Measurements from ENCODE around the gene NPAS3. TPM values are rescaled to one million over a fixed set of nuclear protein-coding genes. Genes with fewer than 3 reads are reported as not detected.

The NPAS3 gene
- total RNA-seq, result 1.2 TPM
- polyA plus RNA-seq, result 1.0 TPM
- long read RNA-seq, donor 1, result 0 reads
- long read RNA-seq, donor 2, result 0 reads
- long read RNA-seq, donor 3, result 0 reads
- long read RNA-seq, donor 4, result 0 reads
- long read RNA-seq, donor 5, result 0 reads
- long read RNA-seq, donor 6, result 0 reads
- long read RNA-seq, donor 7, result 0 reads
- long read RNA-seq, donor 8, result 0 reads
- long read RNA-seq, donor 9, result 0 reads
- long read RNA-seq, donor 10, result 0 reads

DNA sequence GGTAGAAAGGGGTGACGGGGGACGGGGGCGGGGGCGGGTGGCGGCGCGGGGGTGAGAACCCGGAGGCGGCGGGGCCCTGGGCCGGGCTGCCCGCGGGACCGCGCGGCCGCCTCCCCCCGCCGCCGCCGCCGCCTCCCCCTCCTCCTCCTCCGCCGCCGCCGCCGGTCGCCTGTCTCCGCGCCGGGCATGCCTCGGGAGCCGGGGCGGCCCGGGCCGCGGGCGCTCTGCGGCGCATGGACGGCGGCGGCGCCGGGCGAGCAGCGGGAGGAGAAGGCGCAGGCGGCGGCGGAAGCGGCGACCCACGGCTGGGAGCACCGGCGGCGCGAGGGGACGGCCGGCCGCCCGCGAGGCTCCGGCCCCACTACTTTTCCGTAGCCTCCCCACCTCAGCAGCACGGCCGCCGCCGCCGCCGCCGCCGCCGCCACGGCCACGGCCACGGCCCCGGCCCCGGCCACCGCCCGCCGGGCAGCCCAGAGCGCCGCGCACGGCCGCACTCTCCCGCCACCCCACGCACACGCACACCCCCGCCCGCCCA, at the start of gene NPAS3:
NPAS3 (plus strand) TSS at position 161 of the 535 bp plus-strand sequence.
- peaks cover 0 to 14% of the 10 kb centered on the region in 2 donors for H3K4me1 ChIP-seq (ENCODE audit: control insufficient read depth in 2 of 2, insufficient read depth in 2 of 2, low read length in 2 of 2)
- no peak within 1 kb of the TSS for H3K27ac ChIP-seq (ENCODE audit: low read depth in 1 of 2, low read length in 1 of 2)
- peaks cover 54 to 70% of the 10 kb centered on the region in 2 donors for H3K27me3 ChIP-seq (ENCODE audit: control insufficient read depth in 2 of 2, insufficient read depth in 1 of 2, low read length in 1 of 2)
- no peaks in the 10 kb centered on the region for H3K36me3 ChIP-seq (ENCODE audit: control insufficient read depth in 2 of 2, insufficient read depth in 2 of 2, low read length in 1 of 2)
- H3K4me3 ChIP-seq (ENCODE audit: low read length in 2 of 2), result peak within 1 kb of the TSS; percentile 13 to 46
- no peaks in the 10 kb centered on the region for H3K9me3 ChIP-seq (ENCODE audit: control insufficient read depth in 2 of 2, insufficient read depth in 1 of 2, low read length in 1 of 2)
- under 1% methylated on average over 85 of the region's 92 CpGs for WGBS
- DNase-seq (ENCODE audit: low read depth in 6 of 9, low spot score in 9 of 9), result no peak

DNA sequence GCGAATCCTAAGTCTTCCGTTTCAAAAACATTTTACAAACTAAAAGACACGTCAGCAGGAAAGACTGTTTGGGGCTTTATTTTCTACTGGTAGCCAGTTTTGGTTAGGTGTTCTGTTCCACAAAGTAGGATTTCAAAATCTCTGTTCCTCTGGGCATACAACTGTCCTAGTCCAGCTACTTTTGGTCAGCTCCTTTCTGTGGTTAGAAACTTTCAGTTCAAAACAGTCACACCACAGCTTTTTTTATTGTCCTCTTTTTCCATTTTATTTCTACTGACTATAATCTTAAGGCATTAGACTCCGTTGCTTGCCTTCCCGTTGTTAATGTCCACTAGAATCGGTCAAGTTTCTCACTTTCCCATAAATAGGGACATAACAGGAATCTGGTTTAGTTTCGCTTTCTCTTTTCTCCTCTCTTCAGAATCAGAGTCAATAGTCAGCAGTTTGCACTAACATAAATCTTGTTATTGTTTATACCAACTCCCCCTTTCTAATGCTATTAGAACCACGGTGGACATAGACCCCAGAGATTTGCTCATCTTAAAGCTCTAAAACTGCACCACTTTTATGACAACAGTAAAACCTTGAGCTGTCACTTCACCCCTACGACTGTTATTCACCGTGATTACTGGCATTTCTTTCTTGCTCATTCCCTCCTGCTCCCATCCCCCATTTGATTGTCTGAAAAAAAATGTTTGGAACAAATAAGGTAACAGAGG, 41.5 kb upstream of the NPAS3 start:
- H3K27me3 ChIP-seq (ENCODE audit: control insufficient read depth in 2 of 2, insufficient read depth in 1 of 2, low read length in 1 of 2), result no peaks in the 10 kb centered on the region
- H3K4me1 ChIP-seq (ENCODE audit: control insufficient read depth in 2 of 2, insufficient read depth in 2 of 2, low read length in 2 of 2), result no peaks in the 10 kb centered on the region
- H3K9me3 ChIP-seq (ENCODE audit: control insufficient read depth in 2 of 2, insufficient read depth in 1 of 2, low read length in 1 of 2), result no peaks in the 10 kb centered on the region
- H3K36me3 ChIP-seq (ENCODE audit: control insufficient read depth in 2 of 2, insufficient read depth in 2 of 2, low read length in 1 of 2), result no peaks in the 10 kb centered on the region
- 42% methylated on average over 10 of the region's 10 CpGs for WGBS
- H3K27ac ChIP-seq (ENCODE audit: low read depth in 1 of 2, low read length in 1 of 2), result no peak overlapping the region
- no peak for DNase-seq (ENCODE audit: low read depth in 6 of 9, low spot score in 9 of 9)
- peak overlapping the region in 1 of 2 donors; percentile 22 for H3K4me3 ChIP-seq (ENCODE audit: low read length in 2 of 2)

DNA sequence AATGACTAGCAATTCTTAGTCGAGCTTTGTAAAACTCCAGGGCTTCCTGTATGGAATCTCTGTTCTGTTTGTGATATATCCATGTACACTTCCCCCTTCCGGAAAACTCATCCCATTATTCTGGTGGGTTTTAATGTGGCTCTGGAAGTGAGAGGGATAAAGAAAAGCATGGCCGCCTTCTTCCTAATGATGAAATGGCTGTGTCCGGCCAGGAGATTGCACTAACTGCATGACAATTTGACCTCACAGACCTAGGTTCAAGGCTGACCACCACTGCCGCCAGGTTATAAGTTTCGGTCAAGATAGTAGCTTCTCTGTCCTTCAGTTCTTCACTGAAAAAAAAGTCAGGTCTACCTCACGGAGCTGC, 41.0 kb upstream of the NPAS3 start:
- Histone ChIP-seq H3K4me3 (ENCODE audit: low read length in 2 of 2) (no peak overlapping the region), H3K4me1 (ENCODE audit: control insufficient read depth in 2 of 2, insufficient read depth in 2 of 2, low read length in 2 of 2) (no peaks in the 10 kb centered on the region), H3K27ac (ENCODE audit: low read depth in 1 of 2, low read length in 1 of 2) (no peak overlapping the region), H3K9me3 (ENCODE audit: control insufficient read depth in 2 of 2, insufficient read depth in 1 of 2, low read length in 1 of 2) (no peaks in the 10 kb centered on the region), H3K27me3 (ENCODE audit: control insufficient read depth in 2 of 2, insufficient read depth in 1 of 2, low read length in 1 of 2) (no peaks in the 10 kb centered on the region), H3K36me3 (ENCODE audit: control insufficient read depth in 2 of 2, insufficient read depth in 2 of 2, low read length in 1 of 2) (no peaks in the 10 kb centered on the region)
- DNase-seq (ENCODE audit: low read depth in 6 of 9, low spot score in 9 of 9), result no peak
- 89% methylated on average over 7 of the region's 7 CpGs for WGBS

DNA sequence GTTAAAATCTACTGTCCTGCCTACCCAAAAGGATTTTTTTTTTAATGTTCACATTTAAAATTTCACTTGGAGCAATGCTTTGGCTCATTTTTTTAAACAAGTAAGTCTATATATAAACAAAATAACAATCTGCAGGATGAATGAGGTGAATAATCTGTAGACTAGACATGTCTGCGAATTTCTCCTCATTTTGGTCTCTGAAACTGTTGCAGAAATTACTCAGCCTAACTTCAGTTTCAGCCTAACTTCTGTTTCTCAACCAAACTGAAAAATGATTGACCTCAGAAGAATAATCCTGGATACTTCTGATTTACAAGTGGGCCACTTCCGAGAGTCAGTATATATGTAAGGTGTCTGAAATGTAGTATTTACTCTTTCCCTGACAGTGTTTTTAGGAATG, 39.8 kb upstream of the NPAS3 start:
- Histone ChIP-seq H3K4me3 (ENCODE audit: low read length in 2 of 2) (no peak overlapping the region), H3K27ac (ENCODE audit: low read depth in 1 of 2, low read length in 1 of 2) (no peak overlapping the region), H3K36me3 (ENCODE audit: control insufficient read depth in 2 of 2, insufficient read depth in 2 of 2, low read length in 1 of 2) (no peaks in the 10 kb centered on the region), H3K4me1 (ENCODE audit: control insufficient read depth in 2 of 2, insufficient read depth in 2 of 2, low read length in 2 of 2) (no peaks in the 10 kb centered on the region), H3K27me3 (ENCODE audit: control insufficient read depth in 2 of 2, insufficient read depth in 1 of 2, low read length in 1 of 2) (no peaks in the 10 kb centered on the region), H3K9me3 (ENCODE audit: control insufficient read depth in 2 of 2, insufficient read depth in 1 of 2, low read length in 1 of 2) (no peaks in the 10 kb centered on the region)
- 93% methylated on average over 2 of the region's 2 CpGs for WGBS
- no peak for DNase-seq (ENCODE audit: low read depth in 6 of 9, low spot score in 9 of 9)

DNA sequence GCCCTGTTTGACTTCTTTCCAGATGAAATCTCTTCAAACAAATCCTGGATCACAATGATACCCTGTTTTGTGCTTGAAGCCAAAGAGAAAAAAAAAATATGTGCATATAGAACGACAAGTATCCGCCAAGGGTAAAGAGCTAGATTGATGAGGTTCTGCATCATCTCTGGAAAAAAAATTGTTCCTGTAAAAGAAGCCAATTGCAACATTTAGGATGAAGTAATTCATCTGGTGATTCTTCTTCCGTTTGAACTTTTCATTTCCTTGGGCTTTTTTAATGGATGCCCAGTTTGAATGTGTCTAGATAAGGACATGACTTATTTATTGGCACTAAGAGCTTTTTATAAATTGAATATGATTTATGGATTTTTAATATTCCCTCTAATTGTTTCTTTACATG, 38.1 kb upstream of the NPAS3 start:
- Histone ChIP-seq H3K4me3 (ENCODE audit: low read length in 2 of 2) (no peak overlapping the region), H3K4me1 (ENCODE audit: control insufficient read depth in 2 of 2, insufficient read depth in 2 of 2, low read length in 2 of 2) (no peaks in the 10 kb centered on the region), H3K27ac (ENCODE audit: low read depth in 1 of 2, low read length in 1 of 2) (no peak overlapping the region), H3K27me3 (ENCODE audit: control insufficient read depth in 2 of 2, insufficient read depth in 1 of 2, low read length in 1 of 2) (no peaks in the 10 kb centered on the region), H3K36me3 (ENCODE audit: control insufficient read depth in 2 of 2, insufficient read depth in 2 of 2, low read length in 1 of 2) (no peaks in the 10 kb centered on the region), H3K9me3 (ENCODE audit: control insufficient read depth in 2 of 2, insufficient read depth in 1 of 2, low read length in 1 of 2) (no peaks in the 10 kb centered on the region)
- no peak for DNase-seq (ENCODE audit: low read depth in 6 of 9, low spot score in 9 of 9)
- 91% methylated on average over 3 of the region's 3 CpGs for WGBS

DNA sequence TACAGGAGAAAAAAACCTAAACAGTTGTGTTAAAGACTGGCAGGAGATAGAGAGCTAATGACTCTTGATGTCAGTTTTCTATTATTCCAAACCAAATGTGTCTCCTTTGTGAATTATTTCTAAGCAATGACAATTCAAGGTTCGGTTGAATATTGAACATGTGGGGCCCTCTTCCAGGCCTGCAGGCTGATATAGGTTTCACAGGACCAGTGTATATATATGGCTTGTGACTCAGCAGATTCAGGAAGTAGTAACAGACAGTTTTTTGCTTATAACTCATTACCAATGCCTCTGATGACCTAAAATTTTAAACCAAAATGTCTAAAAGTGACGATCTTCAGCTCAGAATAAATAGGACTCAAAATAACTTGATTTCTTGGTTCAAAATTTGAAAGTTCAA, 33.7 kb upstream of the NPAS3 start:
- no peaks in the 10 kb centered on the region for H3K4me1 ChIP-seq (ENCODE audit: control insufficient read depth in 2 of 2, insufficient read depth in 2 of 2, low read length in 2 of 2)
- H3K27ac ChIP-seq (ENCODE audit: low read depth in 1 of 2, low read length in 1 of 2), result no peak overlapping the region
- DNase-seq (ENCODE audit: low read depth in 6 of 9, low spot score in 9 of 9), result no peak
- no peaks in the 10 kb centered on the region for H3K9me3 ChIP-seq (ENCODE audit: control insufficient read depth in 2 of 2, insufficient read depth in 1 of 2, low read length in 1 of 2)
- no peak overlapping the region for H3K4me3 ChIP-seq (ENCODE audit: low read length in 2 of 2)
- no peaks in the 10 kb centered on the region for H3K36me3 ChIP-seq (ENCODE audit: control insufficient read depth in 2 of 2, insufficient read depth in 2 of 2, low read length in 1 of 2)
- WGBS, result 94% methylated on average over 2 of the region's 2 CpGs
- no peaks in the 10 kb centered on the region for H3K27me3 ChIP-seq (ENCODE audit: control insufficient read depth in 2 of 2, insufficient read depth in 1 of 2, low read length in 1 of 2)

DNA sequence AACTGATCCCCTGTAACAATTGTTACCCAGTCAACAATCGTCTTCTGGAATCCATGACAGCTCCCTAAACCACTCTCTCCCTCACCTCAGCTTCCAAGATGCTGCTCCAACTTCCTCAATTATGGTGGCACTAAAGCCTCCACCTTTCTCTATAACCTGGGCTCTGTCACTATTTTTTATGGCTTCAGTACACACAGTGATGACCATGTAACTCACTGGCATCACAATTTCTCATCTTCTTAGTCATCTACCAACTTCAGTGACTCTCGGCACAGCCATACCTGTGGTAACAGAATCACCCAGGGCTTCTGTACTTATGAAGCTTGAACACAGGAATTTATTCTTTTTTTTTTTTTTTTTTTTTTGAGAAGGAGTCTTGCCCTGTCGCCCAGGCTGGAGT, 32.0 kb upstream of the NPAS3 start:
- H3K4me1 ChIP-seq (ENCODE audit: control insufficient read depth in 2 of 2, insufficient read depth in 2 of 2, low read length in 2 of 2), result no peaks in the 10 kb centered on the region
- DNase-seq (ENCODE audit: low read depth in 6 of 9, low spot score in 9 of 9), result no peak
- no peaks in the 10 kb centered on the region for H3K9me3 ChIP-seq (ENCODE audit: control insufficient read depth in 2 of 2, insufficient read depth in 1 of 2, low read length in 1 of 2)
- no peaks in the 10 kb centered on the region for H3K27me3 ChIP-seq (ENCODE audit: control insufficient read depth in 2 of 2, insufficient read depth in 1 of 2, low read length in 1 of 2)
- H3K36me3 ChIP-seq (ENCODE audit: control insufficient read depth in 2 of 2, insufficient read depth in 2 of 2, low read length in 1 of 2), result no peaks in the 10 kb centered on the region
- H3K27ac ChIP-seq (ENCODE audit: low read depth in 1 of 2, low read length in 1 of 2), result no peak overlapping the region
- WGBS, result 95% methylated on average over 3 of the region's 3 CpGs
- no peak overlapping the region for H3K4me3 ChIP-seq (ENCODE audit: low read length in 2 of 2)

DNA sequence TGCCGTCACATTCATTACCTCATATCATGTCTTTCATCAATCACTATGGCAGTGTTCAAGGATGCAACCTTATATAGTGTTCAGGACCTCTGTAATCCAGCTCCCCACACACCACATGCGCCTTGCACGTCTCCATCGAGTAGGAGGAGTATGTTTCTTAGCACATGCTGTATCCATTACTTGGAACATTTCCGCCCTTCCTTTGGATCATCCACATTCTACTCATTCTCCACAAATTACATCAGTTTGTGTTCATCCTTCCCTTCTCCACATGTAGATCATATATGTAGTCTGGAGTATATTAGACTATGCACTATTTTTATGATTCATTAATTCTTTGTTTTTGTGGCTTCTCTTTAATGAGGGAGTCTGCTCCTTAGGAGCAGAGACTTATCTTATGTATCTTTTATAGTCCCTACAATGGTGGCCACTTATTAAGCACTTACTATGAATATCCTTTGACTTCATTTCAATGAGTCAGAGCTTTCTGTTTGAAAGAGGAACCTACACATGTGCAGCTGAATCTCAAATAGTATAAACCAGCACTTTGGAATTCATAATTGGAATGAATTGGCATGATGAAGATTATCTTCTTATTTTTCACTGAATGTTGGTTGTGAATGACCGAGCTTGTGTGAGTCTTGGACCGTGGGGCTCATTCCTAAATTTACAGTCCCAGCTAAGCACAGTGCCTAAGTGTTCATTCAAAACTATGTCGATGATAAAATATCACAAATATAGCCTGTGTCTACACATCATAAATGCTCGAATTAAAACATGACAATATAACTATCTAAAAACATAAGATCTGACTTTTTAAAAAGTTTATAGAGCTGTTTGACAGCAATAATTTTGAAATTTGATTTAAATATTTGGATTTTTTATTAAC, 30.2 kb upstream of the NPAS3 start:
- Histone ChIP-seq H3K4me3 (ENCODE audit: low read length in 2 of 2) (no peak overlapping the region), H3K9me3 (ENCODE audit: control insufficient read depth in 2 of 2, insufficient read depth in 1 of 2, low read length in 1 of 2) (no peaks in the 10 kb centered on the region), H3K4me1 (ENCODE audit: control insufficient read depth in 2 of 2, insufficient read depth in 2 of 2, low read length in 2 of 2) (no peaks in the 10 kb centered on the region), H3K27me3 (ENCODE audit: control insufficient read depth in 2 of 2, insufficient read depth in 1 of 2, low read length in 1 of 2) (no peaks in the 10 kb centered on the region), H3K27ac (ENCODE audit: low read depth in 1 of 2, low read length in 1 of 2) (no peak overlapping the region), H3K36me3 (ENCODE audit: control insufficient read depth in 2 of 2, insufficient read depth in 2 of 2, low read length in 1 of 2) (no peaks in the 10 kb centered on the region)
- WGBS, result 93% methylated on average over 9 of the region's 9 CpGs
- no peak for DNase-seq (ENCODE audit: low read depth in 6 of 9, low spot score in 9 of 9)

DNA sequence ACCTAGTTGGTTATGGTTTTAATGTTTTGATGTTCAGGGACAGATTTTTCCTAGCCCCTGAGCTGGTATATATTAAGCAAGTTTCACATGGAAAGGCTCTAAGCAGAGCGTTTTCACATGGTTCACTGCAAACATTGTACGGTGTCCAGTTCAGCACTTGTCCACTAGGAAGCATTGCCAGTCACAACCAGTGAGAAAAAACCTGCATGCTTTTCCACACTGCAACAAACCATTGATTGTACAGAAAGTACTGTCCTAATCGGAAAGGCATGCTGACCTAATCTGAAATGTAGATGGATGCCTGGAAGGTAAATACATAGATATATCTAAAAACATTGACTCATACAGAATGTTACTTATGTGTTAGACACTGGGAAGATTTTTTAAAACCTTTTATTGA, 25.0 kb upstream of the NPAS3 start:
- no peaks in the 10 kb centered on the region for H3K36me3 ChIP-seq (ENCODE audit: control insufficient read depth in 2 of 2, insufficient read depth in 2 of 2, low read length in 1 of 2)
- H3K4me3 ChIP-seq (ENCODE audit: low read length in 2 of 2), result no peak overlapping the region
- no peaks in the 10 kb centered on the region for H3K27me3 ChIP-seq (ENCODE audit: control insufficient read depth in 2 of 2, insufficient read depth in 1 of 2, low read length in 1 of 2)
- WGBS, result 76% methylated on average over 3 of the region's 3 CpGs
- no peak overlapping the region for H3K27ac ChIP-seq (ENCODE audit: low read depth in 1 of 2, low read length in 1 of 2)
- H3K9me3 ChIP-seq (ENCODE audit: control insufficient read depth in 2 of 2, insufficient read depth in 1 of 2, low read length in 1 of 2), result no peaks in the 10 kb centered on the region
- H3K4me1 ChIP-seq (ENCODE audit: control insufficient read depth in 2 of 2, insufficient read depth in 2 of 2, low read length in 2 of 2), result no peaks in the 10 kb centered on the region
- DNase-seq (ENCODE audit: low read depth in 6 of 9, low spot score in 9 of 9), result no peak

Measured in thymus (tissue), 14 donors.